Caco-2 (cell line): ENCODE measurements around the gene NOA1. TPM values are rescaled to one million over a fixed set of nuclear protein-coding genes. Genes with fewer than 3 reads are reported as not detected.

ENCODE experiments used
- BruUV-seq: library from RNA; stranded (reverse); fragments of 400-500 nt; replicated peaks from 2 replicates; lab custom pipeline; 2021; lab: Mats Ljungman, UMichigan
- CTCF ChIA-PET: fragments of 300-600 bp; sonication (Branson Sonifier 250); formaldehyde crosslinking; loops from one replicate; lab custom pipeline; 2022; ENCODE audit warnings: antibody characterized with exemption; lab: Charles Lee
- POLR2A ChIA-PET: fragments of 300-600 bp; sonication (Branson Sonifier 250); formaldehyde crosslinking; loops from one replicate; lab custom pipeline; 2022; ENCODE audit warnings: antibody characterized with exemption; lab: Charles Lee
- DNase-seq, 2 experiments: peaks; one replicate each; pipeline versions ENCODE4 v3.0.0 to v3.0.0-alpha.2; 2020 to 2022
- H3K27me3 ChIP-seq: replicated peaks from 2 replicates; pipeline ENCODE4 v1.6.0; 2011; ENCODE audit warnings: low read length; ENCODE audit not compliant: control insufficient read depth, insufficient read depth
- H3K36me3 ChIP-seq: 2 replicates; pipeline ENCODE4 v1.5.1; 2011; ENCODE audit warnings: low read length; ENCODE audit not compliant: control insufficient read depth, insufficient read depth
- H3K4me1 ChIP-seq: fragments of 250-450 bp; sonication (Bioruptor Pico); 2 replicates; pipeline ENCODE4 v1.5.1; 2020; ENCODE audit warnings: mild to moderate bottlenecking
- H3K4me3 ChIP-seq: 2 replicates; pipeline ENCODE4 v1.5.1; 2011; ENCODE audit warnings: low read depth, mild to moderate bottlenecking, control low read depth, low read length
- H3K9me3 ChIP-seq: fragments of 250-450 bp; sonication (Bioruptor Pico); 2 replicates; pipeline ENCODE4 v1.5.1; 2020; ENCODE audit warnings: mild to moderate bottlenecking, moderate library complexity
- H3K27ac Mint-ChIP-seq: one replicate; pipeline ENCODE4 v1.8.0; 2022; ENCODE audit warnings: mixed read lengths; ENCODE audit not compliant: unreplicated experiment
- H3K27me3 Mint-ChIP-seq: one replicate; pipeline ENCODE4 v1.8.0; 2022; ENCODE audit warnings: mixed read lengths; ENCODE audit not compliant: insufficient read depth, unreplicated experiment
- H3K36me3 Mint-ChIP-seq: one replicate; pipeline ENCODE4 v1.8.0; 2022; ENCODE audit warnings: mild to moderate bottlenecking, mixed read lengths; ENCODE audit not compliant: insufficient read depth, unreplicated experiment
- H3K4me1 Mint-ChIP-seq: one replicate; pipeline ENCODE4 v1.8.0; 2022; ENCODE audit warnings: low read depth, mixed read lengths; ENCODE audit not compliant: unreplicated experiment
- H3K4me3 Mint-ChIP-seq: one replicate; pipeline ENCODE4 v1.8.0; 2022; ENCODE audit warnings: mild to moderate bottlenecking, moderate library complexity, mixed read lengths; ENCODE audit not compliant: unreplicated experiment
- H3K9me3 Mint-ChIP-seq: one replicate; pipeline ENCODE4 v1.8.0; 2022; ENCODE audit warnings: mixed read lengths; ENCODE audit not compliant: unreplicated experiment
- intact Hi-C: fragments of 100-400 bp; cut with micrococcal nuclease; formaldehyde crosslinking; loops from one replicate; pipeline ENCODE4 v1.10.0; 2022; ENCODE audit not compliant: unreplicated experiment
- total RNA-seq: library from RNA; stranded (reverse); gene quantifications from 2 replicates; pipeline ENCODE4 v1.2.3, GENCODE V29; 2022
- TF ChIP-seq, protein P1 (sequence below), 2 experiments: fragments of 200-600 bp in 1 of 2; IDR thresholded peaks; 1 replicate in 1 of 2; 2 replicates in 1 of 2; pipeline versions ENCODE4 v1.5.1 to v1.8.0; 2011 to 2022; ENCODE audit warnings: antibody characterized with exemption in 1 of 2, control low read depth in 1 of 2, inconsistent platforms in 1 of 2, low read depth in 1 of 2, low read length in 1 of 2, mild to moderate bottlenecking in 1 of 2, moderate library complexity in 1 of 2; ENCODE audit not compliant: insufficient read depth in 1 of 2, severe bottlenecking in 1 of 2, unreplicated experiment in 1 of 2

The NOA1 gene
- total RNA-seq, 1 experiment from 2014 or later: 26.3 TPM

GRCh38 chr4:57018980-57019379 lies 41.6 kb upstream of the NOA1 start:
- intact Hi-C loops: no loop called here
- no peak for DNase-seq
- H3K4me3 ChIP-seq: no peak overlapping the region
- Mint-ChIP-seq H3K36me3 (peaks cover 85% of the 10 kb centered on the region), H3K4me1 (no peaks in the 10 kb centered on the region), H3K9me3 (no peaks in the 10 kb centered on the region), H3K27me3 (no peaks in the 10 kb centered on the region), H3K27ac (no peak overlapping the region), H3K4me3 (no peak overlapping the region)
- no peaks in the 10 kb centered on the region for H3K9me3 ChIP-seq
- no peaks in the 10 kb centered on the region for H3K27me3 ChIP-seq
- CTCF ChIA-PET: no interaction called here
- no peaks in the 10 kb centered on the region for H3K4me1 ChIP-seq
- no peaks in the 10 kb centered on the region for H3K36me3 ChIP-seq
- no TSS peak for BruUV-seq
- POLR2A ChIA-PET: no interaction called here
- TF ChIP-seq, protein P1, sequence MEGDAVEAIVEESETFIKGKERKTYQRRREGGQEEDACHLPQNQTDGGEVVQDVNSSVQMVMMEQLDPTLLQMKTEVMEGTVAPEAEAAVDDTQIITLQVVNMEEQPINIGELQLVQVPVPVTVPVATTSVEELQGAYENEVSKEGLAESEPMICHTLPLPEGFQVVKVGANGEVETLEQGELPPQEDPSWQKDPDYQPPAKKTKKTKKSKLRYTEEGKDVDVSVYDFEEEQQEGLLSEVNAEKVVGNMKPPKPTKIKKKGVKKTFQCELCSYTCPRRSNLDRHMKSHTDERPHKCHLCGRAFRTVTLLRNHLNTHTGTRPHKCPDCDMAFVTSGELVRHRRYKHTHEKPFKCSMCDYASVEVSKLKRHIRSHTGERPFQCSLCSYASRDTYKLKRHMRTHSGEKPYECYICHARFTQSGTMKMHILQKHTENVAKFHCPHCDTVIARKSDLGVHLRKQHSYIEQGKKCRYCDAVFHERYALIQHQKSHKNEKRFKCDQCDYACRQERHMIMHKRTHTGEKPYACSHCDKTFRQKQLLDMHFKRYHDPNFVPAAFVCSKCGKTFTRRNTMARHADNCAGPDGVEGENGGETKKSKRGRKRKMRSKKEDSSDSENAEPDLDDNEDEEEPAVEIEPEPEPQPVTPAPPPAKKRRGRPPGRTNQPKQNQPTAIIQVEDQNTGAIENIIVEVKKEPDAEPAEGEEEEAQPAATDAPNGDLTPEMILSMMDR (IDR thresholded peaks at IDR 0.05; ENCODE audit: insufficient read depth in 1 of 2, low read depth in 1 of 2, low read length in 1 of 2, severe bottlenecking in 1 of 2, unreplicated experiment in 1 of 2): no peak

DNA sequence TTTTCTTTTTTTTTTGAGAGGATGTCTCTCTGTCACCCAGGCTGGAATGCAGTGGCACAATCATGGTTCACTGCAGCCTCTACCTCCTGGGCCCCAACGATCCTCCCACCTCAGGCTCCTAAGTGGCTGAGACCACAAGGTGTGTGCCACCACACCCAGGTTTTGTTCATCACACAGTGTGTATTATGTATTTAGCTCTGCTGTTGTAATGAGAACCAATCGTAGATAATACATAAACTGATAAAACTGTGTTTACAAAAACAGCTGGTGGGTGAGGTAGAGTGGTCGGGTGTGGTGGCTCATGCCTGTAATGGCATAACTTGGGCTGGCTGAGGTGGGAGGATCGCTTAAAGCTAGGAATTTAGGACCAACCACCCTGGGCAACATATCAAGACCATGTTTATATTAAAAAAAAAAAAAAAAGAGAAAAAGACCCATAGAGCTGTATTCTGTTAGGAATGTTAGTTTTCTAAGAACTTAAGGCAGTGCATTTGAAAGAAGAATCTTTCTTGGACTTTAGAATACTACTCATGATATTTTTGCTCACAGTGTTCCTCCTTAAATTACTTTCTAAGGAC lies 36.2 kb upstream of the NOA1 start:
- peaks cover 74% of the 10 kb centered on the region for H3K36me3 Mint-ChIP-seq
- intact Hi-C loops: no loop called here
- no peaks in the 10 kb centered on the region for H3K9me3 Mint-ChIP-seq
- TF ChIP-seq, protein P1 (IDR thresholded peaks at IDR 0.05; ENCODE audit: insufficient read depth in 1 of 2, low read depth in 1 of 2, low read length in 1 of 2, severe bottlenecking in 1 of 2, unreplicated experiment in 1 of 2): no peak
- no peaks in the 10 kb centered on the region for H3K27me3 Mint-ChIP-seq
- H3K4me3 ChIP-seq: no peak overlapping the region
- ChIA-PET CTCF (no interaction called here), POLR2A (no interaction called here)
- BruUV-seq: no TSS peak
- no peaks in the 10 kb centered on the region for H3K27me3 ChIP-seq
- 0 out of 2 replicates have a peak, but pooled peaks cover 1% of the 10 kb centered on the region for H3K36me3 ChIP-seq
- H3K27ac Mint-ChIP-seq: no peak overlapping the region
- H3K9me3 ChIP-seq: no peaks in the 10 kb centered on the region
- no peak overlapping the region for H3K4me3 Mint-ChIP-seq
- no peak for DNase-seq
- H3K4me1 Mint-ChIP-seq: no peaks in the 10 kb centered on the region
- H3K4me1 ChIP-seq: no peaks in the 10 kb centered on the region

DNA sequence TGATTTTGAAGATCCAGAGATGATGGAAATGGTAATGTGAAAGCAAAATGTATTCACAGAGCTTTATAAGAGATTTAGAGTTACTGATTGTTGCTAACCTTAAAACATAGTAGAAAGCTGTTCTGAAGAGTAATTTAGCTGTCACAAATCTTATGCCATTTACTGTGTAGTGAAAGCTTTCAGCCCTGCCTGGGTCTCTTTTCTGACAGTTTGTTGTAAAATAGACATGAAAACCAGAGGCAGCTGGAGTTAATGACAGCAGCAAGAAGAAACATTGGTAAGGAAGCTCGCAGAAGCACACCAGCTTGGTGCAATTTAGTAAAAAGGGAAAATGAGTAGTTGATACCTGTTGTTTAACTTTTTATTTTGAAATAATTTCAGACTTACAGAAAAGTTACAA lies 22.3 kb upstream of the NOA1 start:
- Mint-ChIP-seq H3K4me1 (no peaks in the 10 kb centered on the region), H3K9me3 (no peaks in the 10 kb centered on the region), H3K4me3 (no peak overlapping the region), H3K27ac (no peak overlapping the region), H3K36me3 (peaks cover 89% of the 10 kb centered on the region), H3K27me3 (no peaks in the 10 kb centered on the region)
- H3K4me3 ChIP-seq: no peak overlapping the region
- no TSS peak for BruUV-seq
- ChIA-PET CTCF (no interaction called here), POLR2A (no interaction called here)
- intact Hi-C loops: no loop called here
- H3K36me3 ChIP-seq: peaks cover 1% of the 10 kb centered on the region; the same call in 1 of the 2 replicates
- H3K4me1 ChIP-seq: no peaks in the 10 kb centered on the region
- no peak for DNase-seq
- H3K9me3 ChIP-seq: no peaks in the 10 kb centered on the region
- no peaks in the 10 kb centered on the region for H3K27me3 ChIP-seq
- TF ChIP-seq, protein P1 (IDR thresholded peaks at IDR 0.05; ENCODE audit: insufficient read depth in 1 of 2, low read depth in 1 of 2, low read length in 1 of 2, severe bottlenecking in 1 of 2, unreplicated experiment in 1 of 2): no peak
